ENCODE data around the gene PEX7.

- TF ChIP-seq, protein P1, sequence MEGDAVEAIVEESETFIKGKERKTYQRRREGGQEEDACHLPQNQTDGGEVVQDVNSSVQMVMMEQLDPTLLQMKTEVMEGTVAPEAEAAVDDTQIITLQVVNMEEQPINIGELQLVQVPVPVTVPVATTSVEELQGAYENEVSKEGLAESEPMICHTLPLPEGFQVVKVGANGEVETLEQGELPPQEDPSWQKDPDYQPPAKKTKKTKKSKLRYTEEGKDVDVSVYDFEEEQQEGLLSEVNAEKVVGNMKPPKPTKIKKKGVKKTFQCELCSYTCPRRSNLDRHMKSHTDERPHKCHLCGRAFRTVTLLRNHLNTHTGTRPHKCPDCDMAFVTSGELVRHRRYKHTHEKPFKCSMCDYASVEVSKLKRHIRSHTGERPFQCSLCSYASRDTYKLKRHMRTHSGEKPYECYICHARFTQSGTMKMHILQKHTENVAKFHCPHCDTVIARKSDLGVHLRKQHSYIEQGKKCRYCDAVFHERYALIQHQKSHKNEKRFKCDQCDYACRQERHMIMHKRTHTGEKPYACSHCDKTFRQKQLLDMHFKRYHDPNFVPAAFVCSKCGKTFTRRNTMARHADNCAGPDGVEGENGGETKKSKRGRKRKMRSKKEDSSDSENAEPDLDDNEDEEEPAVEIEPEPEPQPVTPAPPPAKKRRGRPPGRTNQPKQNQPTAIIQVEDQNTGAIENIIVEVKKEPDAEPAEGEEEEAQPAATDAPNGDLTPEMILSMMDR (IDR thresholded peaks at IDR 0.05), result no peak
- no peak for TF ChIP-seq POLR2A (IDR thresholded peaks at IDR 0.05)
Observed at GRCh38 chr6:136960781-136961180, 138.4 kb downstream of the PEX7 start.
